ENCODE measurements around the gene FRS3.

DNA sequence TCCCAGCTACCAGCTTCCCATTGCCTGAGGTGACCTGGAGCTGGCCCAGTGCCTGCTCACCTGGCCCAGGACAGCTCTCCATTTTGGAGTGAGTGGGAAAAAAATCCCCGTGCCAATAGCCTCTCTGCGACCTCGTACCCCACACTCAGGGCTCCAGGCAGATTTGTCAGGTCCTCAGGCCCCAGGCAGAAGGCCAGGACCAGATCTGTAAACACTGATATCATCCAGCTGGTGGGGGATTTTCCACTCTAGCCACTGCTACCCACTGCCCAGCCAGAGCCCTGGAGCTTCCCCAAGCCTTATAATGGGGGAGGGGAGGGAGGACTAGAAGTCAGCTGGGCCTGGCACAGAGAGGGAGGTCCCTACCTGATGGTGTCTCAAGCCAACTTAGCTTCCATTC, 31.2 kb downstream of the FRS3 start:
- TF ChIP-seq POLR2AphosphoS5 (IDR thresholded peaks at IDR 0.05; ENCODE audit: low read depth, low read length) (no peak), POLR2A (IDR thresholded peaks at IDR 0.05; ENCODE audit: low read depth, low read length) (no peak), TAF1 (IDR thresholded peaks at IDR 0.05; ENCODE audit: low read depth, low read length) (no peak), PAX5 (IDR thresholded peaks at IDR 0.05; ENCODE audit: insufficient read depth, low read length, severe bottlenecking) (no peak), SPI1 (IDR thresholded peaks at IDR 0.05; ENCODE audit: low read depth, low read length) (no peak), POU2F2 (IDR thresholded peaks at IDR 0.05; ENCODE audit: low read depth, low read length) (no peak)

Measured in GM12891 (cell line).